Measurements from ENCODE around the gene MTG1. TPM values are rescaled to one million over a fixed set of nuclear protein-coding genes. Genes with fewer than 3 reads are reported as not detected.
"Not testable (repeated sequence)": the region's sequence is repeated elsewhere in the genome, so short reads cannot be mapped to it uniquely, and the experiment has no call there.

Gene MTG1
- total and polyA plus RNA-seq, 4 donors, result 23.4 to 91.2 (median 42.8) TPM

- WGBS (ENCODE audit: insufficient coverage), result 85% methylated on average over 12 of the region's 17 CpGs
- no peak overlapping the region for H3K27ac ChIP-seq (ENCODE audit: low read depth, low read length)
Measured at GRCh38 chr10:133421336-133422222, 27.6 kb downstream of the MTG1 start.

DNA sequence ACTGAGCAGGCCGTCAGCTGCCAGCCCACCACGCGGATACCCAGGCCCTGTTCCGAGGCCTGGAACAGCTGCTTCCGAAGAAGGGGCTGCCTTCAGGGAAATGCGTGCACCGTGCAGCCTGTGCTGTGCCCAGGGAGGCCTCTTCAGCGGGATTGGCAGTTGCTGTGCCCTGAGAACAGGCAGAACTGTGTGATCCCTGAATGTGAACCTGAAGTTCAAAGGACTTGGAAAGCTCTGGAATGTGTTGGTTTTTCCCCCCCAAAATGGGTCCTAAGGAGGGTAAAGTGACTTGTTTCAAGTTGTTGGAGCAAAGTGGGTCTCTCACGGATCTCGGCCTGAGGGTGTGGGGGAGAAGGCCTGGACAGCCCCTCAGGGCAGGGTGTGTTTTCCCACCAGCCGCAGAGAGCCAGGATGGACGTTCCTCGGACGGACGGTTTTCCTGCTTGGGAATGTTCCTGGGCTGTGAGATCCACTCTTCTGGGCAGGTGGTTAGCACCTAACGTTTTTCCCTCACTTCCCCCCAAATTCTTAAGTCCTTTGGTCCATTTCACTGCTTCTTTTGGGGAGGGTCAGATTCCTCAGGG lies 28.4 kb downstream of the MTG1 start:
- Histone ChIP-seq H3K36me3 (ENCODE audit: control insufficient read depth, insufficient read depth, low read length) (peaks cover 52% of the 10 kb centered on the region), H3K4me3 (ENCODE audit: low read depth, low read length) (no peak overlapping the region), H3K4me1 (ENCODE audit: control insufficient read depth, insufficient read depth, low read length) (peaks cover 3% of the 10 kb centered on the region), H3K27ac (ENCODE audit: low read depth, low read length) (no peak overlapping the region), H3K9me3 (ENCODE audit: control insufficient read depth, insufficient read depth, low read length) (no peaks in the 10 kb centered on the region), H3K27me3 (ENCODE audit: control insufficient read depth, insufficient read depth, low read length) (peaks cover 4% of the 10 kb centered on the region)
- WGBS (ENCODE audit: insufficient coverage), result 64% methylated on average over 10 of the region's 16 CpGs
- DNase-seq (ENCODE audit: low read depth in 4 of 6, low spot score in 6 of 6), result no peak

More at GRCh38 chr10:133421336-133422222, 27.6 kb downstream of the MTG1 start:
- Histone ChIP-seq H3K27me3 (ENCODE audit: control insufficient read depth, insufficient read depth, low read length) (peaks cover 4% of the 10 kb centered on the region), H3K9me3 (ENCODE audit: control insufficient read depth, insufficient read depth, low read length) (no peaks in the 10 kb centered on the region), H3K4me1 (ENCODE audit: control insufficient read depth, insufficient read depth, low read length) (peaks cover 3% of the 10 kb centered on the region), H3K4me3 (ENCODE audit: low read depth, low read length) (no peak overlapping the region), H3K36me3 (ENCODE audit: control insufficient read depth, insufficient read depth, low read length) (peaks cover 52% of the 10 kb centered on the region)
- no peak for DNase-seq (ENCODE audit: low read depth in 4 of 6, low spot score in 6 of 6)

DNA sequence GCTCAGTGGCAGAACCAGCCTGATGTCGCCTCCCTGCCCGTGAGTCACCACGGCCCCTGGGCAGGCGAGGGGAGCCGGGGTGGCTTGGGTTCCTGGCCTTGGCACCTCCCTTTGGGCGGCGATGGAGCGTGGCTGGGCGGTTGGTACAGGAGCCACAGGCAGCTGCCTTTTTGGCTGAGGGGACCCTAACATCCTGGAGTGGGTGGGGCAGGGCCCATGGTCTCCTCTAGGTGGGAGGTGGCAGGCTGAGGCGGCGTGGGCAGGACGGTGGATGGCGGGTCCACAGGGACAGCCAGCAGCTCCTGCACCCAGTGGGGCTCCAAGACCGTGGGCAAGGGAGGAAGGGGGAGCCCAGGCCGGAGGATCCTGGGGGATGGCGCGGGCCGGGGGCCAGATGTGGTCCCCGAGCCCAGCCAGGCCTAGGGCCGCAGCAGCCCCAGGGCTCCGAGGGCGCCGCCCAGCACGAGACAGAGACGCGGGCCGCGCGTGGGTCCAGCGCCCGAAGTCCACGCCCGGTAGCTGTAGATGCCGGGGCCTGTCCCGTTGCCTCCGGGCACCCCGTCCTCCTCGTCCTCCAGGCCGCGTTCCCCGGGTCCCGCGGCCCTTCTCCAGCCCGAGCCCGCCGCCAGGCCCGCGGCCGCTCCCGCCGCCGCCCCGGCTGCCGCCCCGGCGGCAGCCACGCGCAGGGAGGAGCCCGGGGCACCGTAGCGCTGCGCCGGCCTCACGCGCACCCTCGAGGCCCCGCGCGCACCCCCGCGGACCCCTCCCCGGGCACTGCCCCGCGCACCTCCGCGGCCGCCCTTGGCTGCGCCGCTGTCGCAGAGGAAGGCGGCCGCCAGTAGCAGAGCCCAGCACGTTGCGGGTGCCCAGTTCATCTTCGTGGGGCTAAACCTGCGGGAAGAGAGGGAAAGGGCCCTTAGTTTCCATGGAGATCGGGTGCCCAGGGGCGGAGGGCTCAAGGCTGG lies 29.1 kb downstream of the MTG1 start:
- Histone ChIP-seq H3K4me3 (ENCODE audit: low read depth, low read length) (no peak overlapping the region), H3K36me3 (ENCODE audit: control insufficient read depth, insufficient read depth, low read length) (peaks cover 49% of the 10 kb centered on the region), H3K27ac (ENCODE audit: low read depth, low read length) (no peak overlapping the region), H3K4me1 (ENCODE audit: control insufficient read depth, insufficient read depth, low read length) (peaks cover 3% of the 10 kb centered on the region), H3K9me3 (ENCODE audit: control insufficient read depth, insufficient read depth, low read length) (no peaks in the 10 kb centered on the region), H3K27me3 (ENCODE audit: control insufficient read depth, insufficient read depth, low read length) (peaks cover 4% of the 10 kb centered on the region)
- peak in 3 of 6 donors; percentile 6 to 51 (median 34) for DNase-seq (ENCODE audit: low read depth in 4 of 6, low spot score in 6 of 6)
- WGBS (ENCODE audit: insufficient coverage), result 15% methylated on average over 88 of the region's 88 CpGs

DNA sequence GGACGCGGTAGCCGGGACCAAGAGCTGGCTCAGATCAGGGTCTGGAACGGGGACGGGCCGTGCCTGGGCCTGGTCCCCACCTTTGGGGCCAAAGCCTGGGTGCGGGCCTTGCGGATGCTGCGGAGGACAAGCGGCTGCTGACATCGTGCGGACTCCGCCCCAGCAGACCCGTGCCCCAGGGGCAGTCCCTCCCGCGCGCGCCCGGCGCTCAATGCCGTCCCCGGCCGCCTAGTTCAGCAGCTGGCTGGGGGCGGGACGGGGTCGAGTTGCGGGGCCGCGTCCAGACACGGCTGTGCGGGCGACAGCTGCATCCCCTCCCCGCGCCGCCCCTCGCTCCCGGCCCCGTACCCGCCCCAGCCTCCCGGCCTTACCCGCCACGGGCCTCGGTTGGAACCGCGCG lies 30.1 kb downstream of the MTG1 start:
- not testable (repeated sequence) for H3K27ac ChIP-seq (ENCODE audit: low read depth, low read length); H3K4me3 ChIP-seq (ENCODE audit: low read depth, low read length); H3K27me3 ChIP-seq (ENCODE audit: control insufficient read depth, insufficient read depth, low read length); H3K9me3 ChIP-seq (ENCODE audit: control insufficient read depth, insufficient read depth, low read length); H3K4me1 ChIP-seq (ENCODE audit: control insufficient read depth, insufficient read depth, low read length)
- DNase-seq (ENCODE audit: low read depth in 4 of 6, low spot score in 6 of 6), result peak in 2 of 6 donors; percentile 8 to 35
- WGBS (ENCODE audit: insufficient coverage), result no CpG with 5 or more reads among the region's 46 CpGs
- peaks cover 39% of the 10 kb centered on the region for H3K36me3 ChIP-seq (ENCODE audit: control insufficient read depth, insufficient read depth, low read length)

DNA sequence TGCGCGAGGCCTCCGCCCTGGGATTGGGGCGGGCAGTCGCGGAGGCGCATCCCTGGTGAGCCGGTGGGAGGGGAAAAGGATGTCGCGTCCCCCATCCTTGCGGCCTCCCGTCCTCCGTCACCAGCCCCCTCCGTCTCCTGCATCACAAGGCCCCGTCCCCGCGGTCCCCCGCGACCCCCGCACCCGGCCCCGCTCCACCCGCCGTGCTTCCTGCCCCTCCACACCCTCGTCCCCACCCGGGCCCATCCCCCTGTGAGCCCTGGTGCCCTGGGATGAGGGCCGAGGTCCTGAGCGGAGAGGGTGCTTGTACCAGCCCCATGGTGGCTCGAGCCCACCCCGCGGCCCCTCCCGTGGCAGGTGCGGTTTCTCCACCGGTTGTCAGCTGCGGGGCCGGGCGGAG lies 30.6 kb downstream of the MTG1 start, which contains the start of gene SPRN:
Gene SPRN, minus strand, starts transcription at position 25 of the 400 bp plus-strand sequence. CDS start 944 bp downstream, outside the sequence.
- H3K36me3 ChIP-seq (ENCODE audit: control insufficient read depth, insufficient read depth, low read length), result peaks cover 34% of the 10 kb centered on the region
- not testable (repeated sequence) for H3K4me1 ChIP-seq (ENCODE audit: control insufficient read depth, insufficient read depth, low read length); H3K27ac ChIP-seq (ENCODE audit: low read depth, low read length); H3K27me3 ChIP-seq (ENCODE audit: control insufficient read depth, insufficient read depth, low read length); H3K9me3 ChIP-seq (ENCODE audit: control insufficient read depth, insufficient read depth, low read length); H3K4me3 ChIP-seq (ENCODE audit: low read depth, low read length); DNase-seq (ENCODE audit: low read depth in 4 of 6, low spot score in 6 of 6)
- no CpG with 5 or more reads among the region's 37 CpGs for WGBS (ENCODE audit: insufficient coverage)

- H3K9me3 ChIP-seq (ENCODE audit: control insufficient read depth, insufficient read depth, low read length); DNase-seq (ENCODE audit: low read depth in 4 of 6, low spot score in 6 of 6): not testable (repeated sequence)
- WGBS (ENCODE audit: insufficient coverage), result no CpG with 5 or more reads among the region's 4 CpGs
Measured at GRCh38 chr10:133429571-133429970, 35.6 kb downstream of the MTG1 start.

GRCh38 chr10:133431888-133432613 lies 38.1 kb downstream of the MTG1 start:
- H3K27me3 ChIP-seq (ENCODE audit: control insufficient read depth, insufficient read depth, low read length); DNase-seq (ENCODE audit: low read depth in 4 of 6, low spot score in 6 of 6); H3K4me1 ChIP-seq (ENCODE audit: control insufficient read depth, insufficient read depth, low read length); H3K27ac ChIP-seq (ENCODE audit: low read depth, low read length); H3K4me3 ChIP-seq (ENCODE audit: low read depth, low read length); H3K9me3 ChIP-seq (ENCODE audit: control insufficient read depth, insufficient read depth, low read length); H3K36me3 ChIP-seq (ENCODE audit: control insufficient read depth, insufficient read depth, low read length): not testable (repeated sequence)
- no CpG with 5 or more reads among the region's 9 CpGs for WGBS (ENCODE audit: insufficient coverage)

More at GRCh38 chr10:133429571-133429970, 35.6 kb downstream of the MTG1 start:
- H3K36me3 ChIP-seq (ENCODE audit: control insufficient read depth, insufficient read depth, low read length); H3K27ac ChIP-seq (ENCODE audit: low read depth, low read length); H3K27me3 ChIP-seq (ENCODE audit: control insufficient read depth, insufficient read depth, low read length); H3K4me3 ChIP-seq (ENCODE audit: low read depth, low read length); H3K4me1 ChIP-seq (ENCODE audit: control insufficient read depth, insufficient read depth, low read length): not testable (repeated sequence)

GRCh38 chr10:133432789-133433188 lies 38.8 kb downstream of the MTG1 start:
- not testable (repeated sequence) for H3K4me1 ChIP-seq (ENCODE audit: control insufficient read depth, insufficient read depth, low read length); DNase-seq (ENCODE audit: low read depth in 4 of 6, low spot score in 6 of 6); H3K9me3 ChIP-seq (ENCODE audit: control insufficient read depth, insufficient read depth, low read length); H3K27me3 ChIP-seq (ENCODE audit: control insufficient read depth, insufficient read depth, low read length); H3K27ac ChIP-seq (ENCODE audit: low read depth, low read length); H3K36me3 ChIP-seq (ENCODE audit: control insufficient read depth, insufficient read depth, low read length); H3K4me3 ChIP-seq (ENCODE audit: low read depth, low read length)
- no CpG with 5 or more reads among the region's 25 CpGs for WGBS (ENCODE audit: insufficient coverage)
